Endothelial cell of umbilical vein (primary cell): ENCODE measurements around the gene TRAF3. TPM values are rescaled to one million over a fixed set of nuclear protein-coding genes. Genes with fewer than 3 reads are reported as not detected.

ENCODE experiments used
- BruUV-seq: library from RNA; stranded (reverse); fragments of 400-500 nt; replicated peaks from 2 replicates; lab custom pipeline; 2021; lab: Mats Ljungman, UMichigan
- CTCF ChIA-PET: fragments of 300-600, 350-600 bp; sonication (Branson Sonifier 250); formaldehyde crosslinking; loops from one replicate; lab custom pipeline; 2021; ENCODE audit warnings: antibody characterized with exemption, inconsistent platforms; lab: Charles Lee
- POLR2A ChIA-PET: fragments of 300-600, 350-600 bp; sonication (Branson Sonifier 250); formaldehyde crosslinking; loops from one replicate; lab custom pipeline; 2021; ENCODE audit warnings: antibody characterized with exemption, inconsistent platforms; lab: Charles Lee
- DNase-seq: peaks from one replicate; pipeline ENCODE4 v3.0.0-alpha.2; 2011; ENCODE audit warnings: low read depth, low spot score
- FAIRE-seq: peaks from 2 replicates; lab custom pipeline; 2011; peaks lifted over from hg19 to GRCh38; lab: Jason Lieb, UNC
- H2AFZ ChIP-seq: 2 replicates; pipeline ENCODE4 v1.6.0; 2012; ENCODE audit warnings: low read depth, low read length, control low read depth, inconsistent platforms
- H3K27ac ChIP-seq: 2 replicates; pipeline ENCODE4 v1.5.1; 2011; ENCODE audit warnings: low read depth, mild to moderate bottlenecking, control low read depth, low read length, moderate library complexity; ENCODE audit not compliant: insufficient read depth
- H3K27me3 ChIP-seq, 2 experiments: 2 replicates each; pipeline versions ENCODE4 v1.6.0 to v1.6.1; 2011; ENCODE audit warnings: low read length in 2 of 2, mixed read lengths in 1 of 2; ENCODE audit not compliant: control insufficient read depth in 2 of 2, insufficient read depth in 2 of 2
- H3K36me3 ChIP-seq, 2 experiments: 2 replicates in 1 of 2; 3 replicates in 1 of 2; pipeline ENCODE4 v1.5.1; 2011; ENCODE audit warnings: low read length in 2 of 2, mild to moderate bottlenecking in 1 of 2, moderate library complexity in 1 of 2; ENCODE audit not compliant: control insufficient read depth in 2 of 2, insufficient read depth in 2 of 2; ENCODE audit errors: extremely low read depth in 1 of 2
- H3K4me1 ChIP-seq: 3 replicates; pipeline ENCODE4 v1.5.1; 2011; ENCODE audit warnings: mild to moderate bottlenecking, low read length; ENCODE audit not compliant: control insufficient read depth, insufficient read depth; ENCODE audit errors: extremely low read depth
- H3K4me2 ChIP-seq: 2 replicates; pipeline ENCODE4 v1.6.1; 2011; ENCODE audit warnings: low read length, control low read depth, mixed read lengths; ENCODE audit not compliant: insufficient read depth
- H3K4me3 ChIP-seq, 3 experiments: fragments of 200-600 bp in 1 of 3; sonication (generic), shearing (Covaris generic) in 1 of 3; replicated peaks in 1 of 3; 2 replicates each; pipeline ENCODE4 v1.5.1; 2011 to 2016; ENCODE audit warnings: control low read depth in 3 of 3, low read length in 3 of 3, mild to moderate bottlenecking in 2 of 3, inconsistent platforms in 1 of 3, low read depth in 1 of 3, moderate library complexity in 1 of 3; ENCODE audit not compliant: insufficient read depth in 1 of 3
- H3K79me2 ChIP-seq: 2 replicates; pipeline ENCODE4 v1.6.0; 2012; ENCODE audit warnings: low read length, inconsistent platforms; ENCODE audit not compliant: control insufficient read depth, insufficient read depth
- H3K9ac ChIP-seq: replicated peaks from 2 replicates; pipeline ENCODE3; 2011; ENCODE audit warnings: low read length, control low read depth; ENCODE audit not compliant: insufficient read depth; ENCODE audit errors: extremely low read depth
- H3K9me1 ChIP-seq: replicated peaks from 3 replicates; pipeline ENCODE4 v1.6.0; 2011; ENCODE audit warnings: mild to moderate bottlenecking, low read length; ENCODE audit not compliant: control insufficient read depth, insufficient read depth; ENCODE audit errors: extremely low read depth
- H3K9me3 ChIP-seq: replicated peaks from 2 replicates; pipeline ENCODE4 v1.5.1; 2012; ENCODE audit warnings: low read length, inconsistent platforms; ENCODE audit not compliant: control insufficient read depth, insufficient read depth
- H4K20me1 ChIP-seq: replicated peaks from 2 replicates; pipeline ENCODE3; 2011; ENCODE audit warnings: mild to moderate bottlenecking, low read length; ENCODE audit not compliant: control insufficient read depth, insufficient read depth; ENCODE audit errors: extremely low read depth
- CTCF ChIP-seq, 2 donors: IDR thresholded peaks; 1 replicate in 1 of 2; 2 replicates in 1 of 2; pipeline ENCODE4 v1.5.1; 2011; ENCODE audit warnings: low read length in 2 of 2, mild to moderate bottlenecking in 2 of 2, moderate library complexity in 2 of 2, control low read depth in 1 of 2, inconsistent platforms in 1 of 2, low read depth in 1 of 2; ENCODE audit not compliant: insufficient read depth in 1 of 2; ENCODE audit errors: extremely low read depth in 1 of 2
- EZH2 ChIP-seq: IDR thresholded peaks from 2 replicates; pipeline ENCODE4 v1.6.1; 2012; ENCODE audit warnings: borderline replicate concordance, low read depth, mild to moderate bottlenecking, moderate library complexity, low read length, inconsistent platforms; ENCODE audit not compliant: severe bottlenecking
- FOS ChIP-seq: IDR thresholded peaks from 2 replicates; pipeline ENCODE4 v1.6.1; 2011; ENCODE audit warnings: mild to moderate bottlenecking, low read length, moderate library complexity, borderline replicate concordance; ENCODE audit not compliant: insufficient read depth
- GATA2 ChIP-seq: IDR thresholded peaks from 2 replicates; pipeline ENCODE4 v1.7.0; 2011; ENCODE audit warnings: low read depth, mild to moderate bottlenecking, moderate library complexity, mixed read lengths, low read length; ENCODE audit not compliant: insufficient read length, insufficient read depth
- JUN ChIP-seq: IDR thresholded peaks from 2 replicates; pipeline ENCODE4 v1.6.1; 2011; ENCODE audit warnings: borderline replicate concordance, low read depth; ENCODE audit not compliant: insufficient read length, insufficient read depth
- MAX ChIP-seq: IDR thresholded peaks from 2 replicates; pipeline ENCODE4 v1.6.1; 2011; ENCODE audit not compliant: insufficient read depth, insufficient read length
- MYC ChIP-seq: IDR thresholded peaks from one replicate; pipeline ENCODE4 v1.6.1; 2011; ENCODE audit warnings: mild to moderate bottlenecking, low read depth, low read length
- POLR2A ChIP-seq: IDR thresholded peaks from 2 replicates; pipeline ENCODE4 v1.6.1; 2012; ENCODE audit warnings: low read depth, mild to moderate bottlenecking, control low read depth, low read length
- POLR2AphosphoS5 ChIP-seq: IDR thresholded peaks from 2 replicates; pipeline ENCODE4 v1.6.1; 2012; ENCODE audit warnings: low read depth, mild to moderate bottlenecking, control low read depth, low read length, moderate library complexity; ENCODE audit not compliant: insufficient read depth
- dilution Hi-C: fragments of 300-500 bp; cut with MboI; formaldehyde crosslinking; loops from one replicate; pipeline ENCODE4 v1.15.0; 2019; ENCODE audit warnings: low sequenced_read_pairs; ENCODE audit not compliant: extremely low pct_ligation_motif_present
- intact Hi-C: fragments of 100-400 bp; cut with micrococcal nuclease; formaldehyde crosslinking; loops from one replicate; pipeline ENCODE4 v1.10.0; 2022
- polyA plus RNA-seq, 4 experiments: library from polyadenylated mRNA; depleted of rRNA in 3 of 4; stranded (reverse) in 3 of 4; unstranded in 1 of 4; fragments of >200 nt; gene quantifications; 2 replicates each; pipeline versions ENCODE4 v1.2.1 to v1.2.3, GENCODE V29; 2011 to 2012; ENCODE audit warnings: missing spikeins in 1 of 4
- total RNA-seq: library from RNA; stranded (reverse); gene quantifications from 2 replicates; pipeline ENCODE4 v1.2.3, GENCODE V29; 2021

Gene TRAF3
- total and polyA plus RNA-seq, 2 donors (not counting 3 experiments of a cell fraction or from before 2014, with no cell fraction given) = 14.4 to 27.6 TPM

GRCh38 chr14:102831163-102831804 lies 54.0 kb downstream of the TRAF3 start:
- no peaks in the 10 kb centered on the region for H3K36me3 ChIP-seq
- no peak overlapping the region for H3K4me2 ChIP-seq
- H3K27me3 ChIP-seq = no peaks in the 10 kb centered on the region
- no peak overlapping the region for H3K27ac ChIP-seq
- intact Hi-C loops = no loop called here
- no peak for TF ChIP-seq JUN
- no peak for TF ChIP-seq GATA2
- no peak for TF ChIP-seq MYC
- no peak for TF ChIP-seq EZH2
- TF ChIP-seq MAX = no peak
- no peak for TF ChIP-seq CTCF (IDR thresholded peaks at IDR 0.05; ENCODE audit: extremely low read depth in 1 of 2, insufficient read depth in 1 of 2, low read depth in 1 of 2, low read length in 2 of 2)
- no peak for TF ChIP-seq POLR2A
- TF ChIP-seq FOS = no peak
- TF ChIP-seq POLR2AphosphoS5 = no peak
- BruUV-seq = no TSS peak
- no peak overlapping the region for H3K4me3 ChIP-seq
- no peaks in the 10 kb centered on the region for H3K4me1 ChIP-seq
- FAIRE-seq = no peak
- no peaks in the 10 kb centered on the region for H4K20me1 ChIP-seq
- peaks cover 29% of the 10 kb centered on the region for H3K79me2 ChIP-seq
- no peaks in the 10 kb centered on the region for H3K9me3 ChIP-seq
- ChIA-PET POLR2A (no interaction called here), CTCF (no interaction called here)
- H3K9ac ChIP-seq = no peak overlapping the region
- no peak for DNase-seq
- no peaks in the 10 kb centered on the region for H3K9me1 ChIP-seq
- H2AFZ ChIP-seq = no peak overlapping the region
- dilution Hi-C loops = no loop called here
